CD4-positive, alpha-beta T cell treated with Interleukin-2 at 100 ng/mL for 4 hours (primary cell): ENCODE results near the gene CRTC3.
"Not testable (repeated sequence)": the region's sequence is repeated elsewhere in the genome, so short reads cannot be mapped to it uniquely, and the experiment has no call there.

Source experiments
- DNase-seq: peaks from one replicate; pipeline ENCODE4 v3.0.0-alpha.2; 2020; ENCODE audit warnings: low spot score

Gene CRTC3, protein sequence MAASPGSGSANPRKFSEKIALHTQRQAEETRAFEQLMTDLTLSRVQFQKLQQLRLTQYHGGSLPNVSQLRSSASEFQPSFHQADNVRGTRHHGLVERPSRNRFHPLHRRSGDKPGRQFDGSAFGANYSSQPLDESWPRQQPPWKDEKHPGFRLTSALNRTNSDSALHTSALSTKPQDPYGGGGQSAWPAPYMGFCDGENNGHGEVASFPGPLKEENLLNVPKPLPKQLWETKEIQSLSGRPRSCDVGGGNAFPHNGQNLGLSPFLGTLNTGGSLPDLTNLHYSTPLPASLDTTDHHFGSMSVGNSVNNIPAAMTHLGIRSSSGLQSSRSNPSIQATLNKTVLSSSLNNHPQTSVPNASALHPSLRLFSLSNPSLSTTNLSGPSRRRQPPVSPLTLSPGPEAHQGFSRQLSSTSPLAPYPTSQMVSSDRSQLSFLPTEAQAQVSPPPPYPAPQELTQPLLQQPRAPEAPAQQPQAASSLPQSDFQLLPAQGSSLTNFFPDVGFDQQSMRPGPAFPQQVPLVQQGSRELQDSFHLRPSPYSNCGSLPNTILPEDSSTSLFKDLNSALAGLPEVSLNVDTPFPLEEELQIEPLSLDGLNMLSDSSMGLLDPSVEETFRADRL

GRCh38 chr15:90529371-90530249, at the start of gene CRTC3:
Gene CRTC3, plus strand, starts transcription at chr15:90529923. Its CDS starts 149 bp downstream, at chr15:90530072.
- peak; percentile 54 for DNase-seq

- peak; percentile 28 for DNase-seq
Observed at GRCh38 chr15:90481023-90481422, 48.7 kb upstream of the CRTC3 start.

DNA sequence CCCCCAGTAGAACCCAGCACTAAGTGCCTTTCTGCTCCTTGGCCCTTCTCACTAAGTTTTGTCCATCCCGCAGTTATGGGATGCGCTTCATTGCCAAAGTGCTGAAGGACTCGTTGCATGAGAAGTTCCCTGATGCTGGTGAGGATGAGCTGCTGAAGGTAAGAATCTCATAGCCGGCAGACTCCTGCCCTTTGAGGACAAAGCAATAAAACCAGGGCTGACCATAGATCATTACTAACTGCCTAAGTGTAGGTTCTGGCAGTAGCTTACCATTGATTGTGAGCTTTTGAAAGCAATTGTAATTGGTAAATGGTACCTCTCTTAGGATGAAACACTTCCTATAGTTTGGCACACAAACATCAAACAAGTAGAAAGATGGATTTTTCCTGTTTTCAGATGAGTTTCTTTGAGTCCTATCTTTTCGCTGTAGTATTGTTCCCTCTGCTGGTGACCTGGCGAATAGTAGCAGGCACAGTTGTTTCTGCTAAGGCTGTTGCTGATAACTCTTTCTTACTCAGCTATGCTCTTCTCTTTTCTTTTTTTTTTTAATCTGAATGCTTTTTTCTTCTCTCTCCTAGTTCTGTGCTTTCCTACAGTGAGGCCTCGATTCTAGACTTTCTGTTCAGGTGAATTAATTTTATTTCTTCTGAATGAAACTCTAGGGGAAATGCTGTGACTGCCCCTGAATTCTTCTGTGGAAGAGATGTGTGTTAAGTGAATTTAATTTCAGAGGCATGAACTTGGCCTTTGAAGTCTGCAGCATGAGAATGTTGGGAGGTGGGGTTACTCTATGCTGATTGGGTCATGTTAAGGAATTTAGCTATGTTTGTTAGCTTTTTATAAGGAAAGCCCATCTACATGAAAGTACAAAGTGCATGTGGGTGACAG, 47.4 kb upstream of the CRTC3 start:
- DNase-seq, result peak; percentile 34

- DNase-seq, result no peak
Observed at GRCh38 chr15:90483012-90483307, 46.8 kb upstream of the CRTC3 start.

DNA sequence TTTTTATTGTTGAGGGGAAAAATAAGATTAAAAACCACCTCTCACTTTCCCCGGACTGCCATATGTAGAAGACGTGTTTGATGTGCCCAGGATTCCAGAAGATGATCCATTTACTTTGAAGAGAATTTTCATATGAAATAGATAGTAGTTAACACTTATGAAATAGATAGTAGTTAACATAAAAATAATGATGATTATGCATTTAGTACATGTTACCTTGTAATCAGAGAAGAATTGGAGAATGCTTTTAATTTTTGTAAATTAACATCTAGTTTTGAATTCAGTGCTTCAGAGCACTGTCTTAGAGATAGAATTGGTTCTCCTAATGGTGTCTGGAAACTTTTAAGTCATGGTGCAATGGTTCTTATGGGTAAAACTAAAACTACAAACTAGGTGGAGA, 46.1 kb upstream of the CRTC3 start:
- DNase-seq, result no peak

DNA sequence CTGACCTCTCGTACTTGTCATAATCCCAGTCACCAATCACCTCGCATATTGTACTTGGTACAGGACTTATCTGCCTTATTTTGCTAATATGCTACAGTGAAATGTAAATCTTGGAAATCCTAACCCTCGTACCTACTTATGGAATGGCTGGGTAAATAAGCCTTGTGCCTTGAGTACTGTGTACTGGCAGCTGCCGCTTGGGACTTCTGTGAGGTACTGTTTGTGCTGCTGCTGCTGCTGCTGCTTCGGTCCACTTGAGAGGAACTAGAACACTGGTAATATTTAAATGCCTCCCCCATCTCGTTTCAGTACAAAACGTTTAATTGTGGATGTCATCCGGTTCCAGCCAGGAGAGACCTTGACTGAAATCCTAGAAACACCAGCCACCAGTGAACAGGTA, 42.5 kb upstream of the CRTC3 start:
- no peak for DNase-seq

DNA sequence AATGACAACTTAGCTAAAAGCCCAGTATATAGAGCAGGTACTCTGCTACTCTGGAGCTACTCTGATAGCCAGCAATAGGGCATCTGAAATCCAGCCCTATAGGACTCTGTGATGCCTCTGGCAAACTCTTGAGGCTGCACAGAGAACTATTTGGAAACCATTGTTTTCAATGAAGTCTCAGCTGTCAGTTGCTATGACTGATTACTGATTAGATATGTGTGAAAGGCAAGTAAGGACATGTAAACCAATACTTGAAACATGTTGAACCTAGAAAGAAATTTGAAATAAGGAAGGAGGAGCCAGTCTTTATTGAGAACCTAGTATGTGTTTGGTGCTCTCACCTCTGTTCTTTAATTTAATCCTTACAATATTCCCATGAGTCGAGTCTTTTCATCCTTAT, 40.2 kb upstream of the CRTC3 start:
- no peak for DNase-seq

- no peak for DNase-seq
Observed at GRCh38 chr15:90489944-90490343, 39.8 kb upstream of the CRTC3 start.

- DNase-seq, result no peak
Observed at GRCh38 chr15:90493647-90494046, 36.1 kb upstream of the CRTC3 start.

DNA sequence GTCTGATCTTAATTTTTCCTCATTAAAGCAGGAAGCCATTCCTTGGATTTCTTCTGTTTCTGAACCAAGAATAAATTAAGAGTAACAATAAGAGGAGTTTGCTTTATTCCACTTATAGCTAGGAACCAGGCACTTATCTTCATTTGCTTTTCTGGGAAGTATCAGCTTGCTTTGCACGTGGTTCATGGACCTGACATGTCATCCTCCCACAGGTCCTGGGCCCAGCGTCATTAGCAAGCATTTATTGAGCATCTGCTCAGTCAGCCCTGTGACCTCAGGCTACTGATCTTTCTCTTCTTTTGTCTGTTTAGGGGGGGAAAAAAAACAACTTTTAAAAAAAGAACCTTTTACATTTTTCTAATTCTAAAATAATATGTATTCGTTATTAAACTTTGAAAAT, 34.7 kb upstream of the CRTC3 start:
- no peak for DNase-seq

- no peak for DNase-seq
Observed at GRCh38 chr15:90496791-90497190, 32.9 kb upstream of the CRTC3 start.

DNA sequence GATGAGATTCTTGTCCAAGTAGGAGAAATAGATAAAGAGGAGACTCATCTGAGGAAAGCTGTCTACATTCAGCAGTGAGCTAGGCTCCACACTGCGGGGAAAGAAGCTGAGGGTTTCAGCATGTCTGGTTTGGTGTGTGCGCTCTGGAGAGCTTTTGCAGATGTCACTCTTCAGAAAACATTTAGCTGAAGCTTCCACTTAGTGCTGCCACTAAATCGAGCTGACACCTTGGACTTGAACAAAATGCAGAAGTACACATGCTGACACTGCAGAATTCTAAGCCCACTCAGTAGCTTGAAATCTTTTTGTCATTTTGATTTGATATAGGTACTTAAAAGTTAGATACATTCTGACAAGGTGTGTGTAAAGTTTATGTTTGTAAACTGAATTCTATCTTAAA, 32.3 kb upstream of the CRTC3 start:
- no peak for DNase-seq

DNA sequence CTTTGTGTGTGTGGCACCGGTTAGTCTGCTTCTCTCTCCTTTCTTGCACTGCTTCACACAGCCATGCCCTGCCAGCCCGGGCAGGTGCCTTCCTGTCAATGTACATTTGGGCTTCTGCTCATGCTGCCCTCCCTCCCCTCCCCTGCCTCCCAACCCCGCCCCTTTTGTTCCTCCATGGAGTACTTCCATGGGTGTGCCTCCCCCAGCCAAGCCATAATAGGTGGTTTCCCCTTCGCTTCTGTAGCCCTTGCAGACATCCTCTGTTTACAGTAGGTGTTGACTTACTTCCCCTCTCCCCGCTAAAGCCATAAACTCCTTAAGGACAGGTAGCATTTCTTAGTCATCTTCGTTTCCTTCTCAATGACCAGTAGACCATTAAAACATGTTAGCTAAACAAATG, 31.8 kb upstream of the CRTC3 start:
- no peak for DNase-seq

- DNase-seq, result no peak
Observed at GRCh38 chr15:90500171-90500570, 29.6 kb upstream of the CRTC3 start.

GRCh38 chr15:90501898-90502297, 27.8 kb upstream of the CRTC3 start:
- DNase-seq, result no peak

DNA sequence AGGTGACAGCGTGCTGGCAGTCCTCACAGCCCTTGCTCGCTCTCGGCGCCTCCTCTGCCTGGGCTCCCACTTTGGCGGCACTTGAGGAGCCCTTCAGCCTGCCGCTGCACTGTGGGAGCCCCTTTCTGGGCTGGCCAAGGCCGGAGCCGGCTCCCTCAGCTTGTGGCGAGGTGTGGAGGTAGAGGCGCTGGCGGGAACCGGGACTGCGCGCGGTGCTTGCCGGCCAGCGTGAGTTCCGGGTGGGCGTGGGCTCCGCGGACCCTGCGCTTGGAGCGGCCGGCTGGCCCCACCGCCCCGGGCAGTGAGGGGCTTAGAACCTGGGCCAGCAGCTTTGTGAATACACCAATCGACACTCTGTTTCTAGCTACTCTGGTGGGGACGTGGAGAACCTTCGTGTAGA, 18.9 kb upstream of the CRTC3 start:
- DNase-seq, result not testable (repeated sequence)

DNA sequence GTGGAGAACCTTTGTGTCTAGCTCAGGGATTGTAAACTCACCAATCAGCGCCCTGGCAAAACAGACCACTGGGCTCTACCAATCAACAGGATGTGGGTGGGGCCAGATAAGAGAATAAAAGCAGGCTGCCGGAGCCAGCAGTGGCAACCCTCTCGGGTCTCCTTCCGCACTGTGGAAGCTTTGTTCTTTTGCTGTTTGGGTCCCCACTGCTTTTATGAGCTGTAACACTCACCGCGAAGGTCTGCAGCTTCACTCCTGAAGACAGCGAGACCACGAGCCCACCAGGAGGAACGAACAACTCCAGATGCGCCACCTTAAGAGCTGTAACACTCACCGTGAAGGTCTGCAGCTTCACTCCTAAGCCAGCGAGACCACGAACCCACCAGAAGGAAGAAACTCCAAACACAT, 18.5 kb upstream of the CRTC3 start:
- DNase-seq, result not testable (repeated sequence)

DNA sequence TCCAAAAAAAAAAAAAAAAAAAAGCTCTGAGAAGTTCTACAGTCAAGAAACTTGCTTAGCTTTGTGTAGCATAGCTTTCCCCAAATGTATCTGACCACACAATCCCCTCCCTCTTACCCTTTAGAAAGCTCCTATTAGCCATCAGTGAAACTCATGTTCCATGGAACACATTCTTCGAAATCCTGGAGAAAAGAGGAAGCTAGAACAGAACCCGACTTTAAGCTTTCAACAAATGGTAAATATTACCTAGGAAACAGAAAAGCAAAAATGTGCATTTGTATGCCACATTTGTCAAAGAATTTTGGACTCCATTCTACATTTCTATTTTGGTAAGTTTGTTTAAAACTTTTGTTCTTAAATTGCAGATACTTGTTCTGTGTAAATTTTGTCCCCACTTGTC, 17.4 kb upstream of the CRTC3 start:
- no peak for DNase-seq

GRCh38 chr15:90512981-90513380, 16.7 kb upstream of the CRTC3 start:
- no peak for DNase-seq

- no peak for DNase-seq
Observed at GRCh38 chr15:90513448-90513847, 16.3 kb upstream of the CRTC3 start.

GRCh38 chr15:90513893-90514292, 15.8 kb upstream of the CRTC3 start:
- not testable (repeated sequence) for DNase-seq

GRCh38 chr15:90519688-90520087, 10.0 kb upstream of the CRTC3 start:
- DNase-seq, result no peak
